HL-60 (cell line): ENCODE measurements around the gene DTX2.

Source experiments
- GABPA ChIP-seq: IDR thresholded peaks from 2 replicates; pipeline ENCODE4 v1.6.1; 2012; ENCODE audit warnings: low read depth
- POLR2AphosphoS5 ChIP-seq: IDR thresholded peaks from 2 replicates; pipeline ENCODE4 v1.6.1; 2012; ENCODE audit warnings: low read depth
- TF ChIP-seq, protein P1 (sequence below): IDR thresholded peaks from one replicate; pipeline ENCODE4 v1.5.1; 2011; ENCODE audit warnings: low read length, control low read depth, inconsistent platforms; ENCODE audit not compliant: insufficient read depth

DNA sequence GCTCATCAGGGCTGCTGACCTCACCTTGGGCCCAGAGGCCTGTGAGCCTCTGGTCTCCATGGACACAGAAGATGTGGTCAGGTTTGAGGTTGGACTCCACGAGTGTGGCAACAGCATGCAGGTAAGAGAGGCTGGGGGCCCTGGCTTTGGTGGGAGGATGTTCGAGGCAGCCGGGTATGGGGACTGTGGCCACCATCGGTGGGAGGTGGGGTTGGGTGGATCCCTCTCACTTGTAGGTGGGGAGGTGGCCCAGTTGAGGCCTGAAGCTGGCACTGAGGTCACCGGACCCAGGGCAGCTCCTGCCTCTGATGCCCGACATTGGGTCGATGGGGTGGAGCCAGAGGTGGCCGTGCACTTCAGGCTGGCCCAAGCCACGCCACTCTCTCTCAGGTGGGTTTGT is 36.4 kb upstream of the DTX2 start:
- TF ChIP-seq POLR2AphosphoS5 (no peak), GABPA (no peak)
- TF ChIP-seq, protein P1, sequence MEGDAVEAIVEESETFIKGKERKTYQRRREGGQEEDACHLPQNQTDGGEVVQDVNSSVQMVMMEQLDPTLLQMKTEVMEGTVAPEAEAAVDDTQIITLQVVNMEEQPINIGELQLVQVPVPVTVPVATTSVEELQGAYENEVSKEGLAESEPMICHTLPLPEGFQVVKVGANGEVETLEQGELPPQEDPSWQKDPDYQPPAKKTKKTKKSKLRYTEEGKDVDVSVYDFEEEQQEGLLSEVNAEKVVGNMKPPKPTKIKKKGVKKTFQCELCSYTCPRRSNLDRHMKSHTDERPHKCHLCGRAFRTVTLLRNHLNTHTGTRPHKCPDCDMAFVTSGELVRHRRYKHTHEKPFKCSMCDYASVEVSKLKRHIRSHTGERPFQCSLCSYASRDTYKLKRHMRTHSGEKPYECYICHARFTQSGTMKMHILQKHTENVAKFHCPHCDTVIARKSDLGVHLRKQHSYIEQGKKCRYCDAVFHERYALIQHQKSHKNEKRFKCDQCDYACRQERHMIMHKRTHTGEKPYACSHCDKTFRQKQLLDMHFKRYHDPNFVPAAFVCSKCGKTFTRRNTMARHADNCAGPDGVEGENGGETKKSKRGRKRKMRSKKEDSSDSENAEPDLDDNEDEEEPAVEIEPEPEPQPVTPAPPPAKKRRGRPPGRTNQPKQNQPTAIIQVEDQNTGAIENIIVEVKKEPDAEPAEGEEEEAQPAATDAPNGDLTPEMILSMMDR = no peak
